ENCODE results near the gene PTCD3.

Gene PTCD3

DNA sequence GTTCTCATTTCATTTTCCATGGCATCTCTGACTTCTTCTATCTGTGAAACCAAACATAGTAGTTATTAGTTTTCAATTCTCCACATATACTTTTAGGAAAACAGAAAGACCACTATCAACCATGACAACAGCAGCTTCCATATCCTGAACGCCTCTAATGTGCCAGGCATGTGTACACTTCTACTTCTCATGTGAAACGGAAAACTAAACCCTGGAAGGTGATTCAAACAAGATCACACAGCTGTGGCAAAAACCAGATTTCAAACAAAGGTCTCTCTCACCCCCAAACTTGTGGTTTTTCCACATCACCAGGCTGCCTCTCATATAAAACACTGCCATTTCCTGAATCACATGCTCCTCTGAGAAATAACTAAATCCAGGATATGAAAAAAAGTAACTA is 41.8 kb downstream of the PTCD3 start:
- no peak for DNase-seq

DNA sequence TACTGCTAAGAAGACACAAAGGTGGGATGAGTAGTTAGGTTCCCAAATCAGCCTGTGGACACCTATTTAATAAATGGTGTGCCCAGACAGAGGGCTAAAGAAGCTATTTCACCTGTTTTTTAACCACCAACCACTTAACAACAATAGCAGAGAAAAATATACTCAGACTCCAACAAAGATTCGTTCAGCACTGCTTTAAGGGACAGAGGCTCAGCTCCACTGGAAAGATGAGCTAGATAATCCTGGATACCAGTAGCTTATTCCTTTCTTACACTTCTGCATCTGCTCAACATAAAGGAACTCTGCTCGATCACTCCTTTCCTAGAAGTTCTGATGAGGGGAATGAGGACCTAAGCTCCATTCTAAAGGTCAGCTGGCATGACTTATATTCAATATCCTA is 44.5 kb downstream of the PTCD3 start:
- DNase-seq = no peak

DNA sequence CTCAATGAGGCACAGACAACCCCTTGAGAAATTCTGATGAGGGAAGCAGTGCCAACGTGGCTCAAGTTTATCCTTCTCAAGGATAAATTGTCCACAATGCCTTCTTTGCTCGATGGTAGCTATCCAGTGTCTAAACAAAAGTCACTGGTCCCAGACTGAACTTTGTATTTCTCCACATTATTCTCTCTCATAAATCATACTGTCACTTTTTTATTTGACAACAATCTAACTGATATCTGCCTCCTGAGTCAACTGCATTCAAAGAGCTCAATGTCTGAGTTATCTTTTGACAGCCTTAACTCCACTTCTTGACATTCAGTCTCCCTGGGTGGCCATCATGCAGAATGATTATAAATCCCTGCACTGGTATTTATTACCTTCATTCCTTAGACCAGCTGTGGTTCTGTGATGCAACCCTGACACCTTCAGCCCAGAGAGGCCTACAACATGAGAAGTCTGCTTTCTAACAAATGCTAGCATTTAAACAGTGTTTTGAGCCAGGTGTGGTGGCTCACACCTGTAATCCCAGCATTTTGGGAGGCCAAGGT is 51.0 kb downstream of the PTCD3 start:
- no peak for DNase-seq

DNA sequence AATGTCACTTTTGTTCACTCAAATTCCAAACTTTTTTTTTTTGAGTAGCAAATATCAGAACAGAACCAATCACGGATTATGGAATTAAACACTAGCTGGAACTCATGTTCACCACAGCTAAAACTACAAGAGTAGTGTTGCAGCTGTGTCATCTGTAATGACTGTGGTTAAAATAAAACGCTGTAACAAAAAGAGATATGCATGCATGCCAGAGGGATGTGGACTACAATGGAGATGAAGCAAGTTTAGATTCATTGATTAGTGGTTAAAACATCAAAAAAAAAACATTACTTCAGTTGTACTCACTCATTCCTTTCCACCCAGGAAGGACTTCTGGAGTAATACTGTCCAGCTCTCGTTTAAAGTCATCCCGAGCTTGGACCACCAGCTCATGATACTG is 52.3 kb downstream of the PTCD3 start:
- no peak for DNase-seq

DNA sequence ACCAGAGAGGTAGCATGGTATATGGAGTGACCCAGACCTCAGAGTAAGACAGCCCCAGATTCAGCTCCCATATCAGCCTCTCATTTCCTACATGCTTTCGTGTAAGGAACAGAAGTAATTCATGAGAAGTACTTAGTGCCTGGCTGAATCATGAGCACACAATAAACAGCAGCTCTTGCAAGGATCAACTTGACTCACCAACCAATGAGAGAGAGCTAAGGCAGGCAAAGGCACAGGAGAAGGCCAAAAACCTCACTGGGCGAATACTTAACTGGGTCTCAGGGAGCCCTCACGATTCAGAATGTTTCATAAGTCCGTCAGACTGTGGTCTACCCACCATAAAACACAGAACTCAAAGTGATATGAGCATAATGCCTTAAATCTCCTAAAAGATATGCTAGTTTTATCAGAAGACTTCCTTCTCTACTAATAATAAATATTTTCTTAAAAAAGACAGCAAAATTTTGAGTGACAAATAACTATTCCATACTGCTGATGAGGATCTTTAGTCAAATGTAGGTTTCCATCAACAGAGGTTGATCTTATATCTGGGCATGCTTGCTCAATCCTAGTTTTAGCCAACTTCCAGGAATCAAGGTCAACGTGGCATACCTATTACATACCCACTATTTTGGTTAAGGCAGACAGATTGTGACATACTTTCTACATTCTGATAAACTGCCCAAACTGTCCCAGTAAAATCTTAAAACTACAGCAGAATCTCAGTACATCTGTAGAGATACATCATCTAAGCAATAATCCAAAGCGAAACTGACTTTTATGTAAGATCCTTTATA is 54.3 kb downstream of the PTCD3 start:
- no peak for DNase-seq

DNA sequence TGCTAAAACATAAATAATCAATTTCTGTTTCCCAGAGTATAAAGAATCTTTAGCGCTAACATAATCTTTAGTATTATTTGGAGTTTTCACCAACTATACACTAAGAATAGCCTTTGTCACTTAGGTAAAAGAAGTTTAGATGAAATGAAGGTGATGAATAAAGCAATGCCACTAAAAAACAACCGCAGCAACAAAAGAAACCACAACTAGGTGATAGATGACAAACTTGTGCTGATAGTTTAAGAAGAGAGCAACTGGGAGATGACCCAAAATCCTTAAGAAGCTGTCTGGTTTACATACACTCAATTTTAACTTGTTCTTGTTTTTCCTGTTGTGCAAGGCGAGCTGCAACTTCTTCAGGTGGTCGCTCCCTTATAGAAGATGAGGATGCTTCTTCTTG is 64.4 kb downstream of the PTCD3 start:
- DNase-seq = no peak

DNA sequence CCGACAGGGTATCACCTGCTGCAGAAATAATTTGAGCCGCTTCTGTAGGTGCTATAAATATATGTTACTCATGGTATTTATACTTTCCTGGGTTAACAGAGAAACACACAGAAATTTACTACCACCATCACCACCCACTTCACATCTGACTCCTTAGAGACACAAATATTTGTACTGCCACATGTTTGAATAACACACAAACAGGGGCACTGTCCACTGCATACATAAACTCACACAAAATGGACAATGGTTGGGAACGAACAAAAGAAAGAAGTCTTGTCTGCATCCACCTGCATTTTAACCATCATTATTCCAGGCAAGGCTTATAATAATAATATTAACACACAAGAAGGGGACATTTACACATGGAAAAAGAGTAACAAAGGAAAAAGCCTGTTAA is 65.3 kb downstream of the PTCD3 start:
- no peak for DNase-seq

DNA sequence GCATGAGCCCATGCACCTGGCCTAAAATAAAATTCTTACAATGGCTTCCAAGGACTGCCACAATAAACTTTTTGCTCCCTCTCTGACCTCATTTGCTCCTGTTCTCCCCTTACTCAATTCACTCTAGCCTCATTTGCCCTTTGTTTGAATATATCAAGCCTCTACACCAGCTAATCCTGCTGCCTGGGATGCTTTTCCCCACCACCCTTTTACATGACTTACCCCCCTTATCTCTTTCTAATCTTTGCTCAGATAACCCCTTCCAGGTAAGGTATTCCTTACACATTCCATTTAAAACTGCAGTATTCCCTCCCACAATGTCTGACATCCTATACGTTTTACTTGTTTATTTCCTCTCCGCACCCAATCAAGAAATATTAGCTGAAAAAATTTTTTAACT is 66.6 kb downstream of the PTCD3 start:
- no peak for DNase-seq

DNA sequence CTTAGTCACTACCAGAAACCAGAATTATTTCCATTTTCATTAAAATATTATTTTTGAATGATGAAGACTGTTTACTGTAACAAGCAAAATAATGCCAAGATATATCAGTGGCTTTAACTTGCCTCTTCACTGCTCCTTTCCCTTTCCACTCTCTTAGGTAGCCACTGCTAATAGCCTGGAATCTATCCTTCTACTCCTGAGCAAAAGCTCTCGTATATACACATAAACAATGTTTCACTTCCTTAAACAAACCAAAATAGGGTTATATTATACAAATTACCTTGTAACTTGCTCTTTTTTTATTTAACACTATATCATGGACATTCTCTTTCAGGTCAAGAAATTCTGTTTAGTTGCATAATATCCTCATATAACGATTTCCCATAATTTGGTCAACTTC is 68.4 kb downstream of the PTCD3 start:
- no peak for DNase-seq

DNA sequence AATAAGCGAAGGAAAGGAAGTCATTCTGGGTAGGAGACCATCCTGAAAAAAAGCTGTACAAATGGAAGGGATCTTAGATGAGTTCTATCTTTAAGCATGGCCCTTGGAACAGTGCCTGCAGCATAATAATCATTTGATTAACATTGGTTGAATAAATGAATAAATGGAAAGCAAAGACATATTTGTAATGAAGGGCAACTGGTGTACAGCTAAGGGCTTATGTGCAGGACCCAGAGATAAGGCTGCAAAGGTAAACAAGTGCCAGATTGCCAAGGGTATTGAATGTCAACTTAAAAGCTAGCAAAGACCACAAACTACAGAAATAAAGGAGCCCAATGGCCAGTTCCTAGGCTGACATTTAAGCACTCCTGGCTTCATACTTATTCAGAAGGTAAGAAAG is 69.8 kb downstream of the PTCD3 start:
- DNase-seq = no peak

DNA sequence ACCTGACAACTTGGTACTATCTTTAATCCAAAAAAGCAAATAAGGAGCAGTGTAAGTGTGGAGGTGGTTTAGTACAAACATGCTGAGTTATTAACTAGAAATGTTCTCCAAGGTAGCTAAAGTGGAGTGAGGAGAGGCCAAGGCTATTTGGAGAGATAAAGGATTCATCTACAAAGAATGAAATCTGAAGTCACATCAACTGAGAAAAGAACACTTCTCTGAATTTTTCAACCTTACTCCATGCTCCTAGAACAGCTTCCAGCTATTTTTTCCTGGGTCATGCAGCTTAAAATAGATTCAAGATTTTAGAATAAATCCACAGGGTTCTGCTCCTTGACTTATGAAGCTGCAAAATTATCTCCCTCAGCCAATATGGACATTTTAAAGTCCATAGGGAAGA is 70.6 kb downstream of the PTCD3 start:
- DNase-seq = no peak

DNA sequence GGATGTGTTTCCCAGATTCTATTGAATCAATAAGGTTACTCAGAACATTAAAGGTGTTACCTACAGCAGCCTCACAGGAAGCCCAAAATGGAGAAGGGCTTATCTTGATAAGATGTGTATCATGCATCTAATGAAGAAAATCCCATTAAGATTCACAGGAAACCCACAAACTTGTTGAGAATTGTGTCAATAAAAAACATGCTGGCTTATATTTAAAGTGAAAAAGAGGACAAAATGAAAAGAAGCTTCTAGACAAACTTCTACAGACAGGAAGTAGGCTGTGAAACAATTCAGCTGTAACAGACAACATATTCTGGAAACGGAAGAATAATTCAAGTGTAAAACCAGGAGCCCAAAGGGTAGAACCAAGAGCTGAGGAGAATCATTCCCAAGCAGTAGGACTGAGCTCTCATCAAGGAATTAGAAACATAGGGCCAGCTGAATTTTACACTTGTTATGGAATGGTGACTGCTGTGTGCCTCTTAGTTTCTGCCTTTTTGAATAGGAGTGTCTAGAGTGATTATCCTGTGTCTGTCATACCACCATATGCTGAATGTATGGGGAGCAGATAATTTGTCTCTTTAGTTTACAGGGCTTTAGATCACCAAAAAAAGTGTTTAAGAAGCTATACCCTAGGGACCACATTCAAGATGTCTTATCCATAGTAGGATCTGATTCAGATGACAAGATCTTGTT is 79.6 kb downstream of the PTCD3 start:
- DNase-seq = no peak

DNA sequence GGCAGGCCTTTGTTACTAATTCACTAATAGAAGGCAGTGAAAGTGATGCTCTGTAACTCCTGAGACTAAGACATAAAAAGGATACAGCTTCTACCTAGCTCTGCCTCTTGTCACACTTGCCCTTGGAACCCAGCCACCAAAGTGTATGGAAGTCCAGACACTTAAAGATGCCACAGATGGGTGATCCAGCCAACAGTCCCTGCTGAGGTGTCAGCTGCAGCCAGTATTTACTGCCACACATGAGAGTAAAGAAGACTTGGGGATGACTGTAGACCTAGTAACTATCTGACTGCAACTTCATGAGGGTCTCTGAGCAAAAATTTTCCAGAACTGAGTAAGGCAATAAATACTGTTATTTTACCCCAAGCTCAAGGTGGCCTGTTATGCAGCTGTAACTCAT is 80.4 kb downstream of the PTCD3 start:
- no peak for DNase-seq

DNA sequence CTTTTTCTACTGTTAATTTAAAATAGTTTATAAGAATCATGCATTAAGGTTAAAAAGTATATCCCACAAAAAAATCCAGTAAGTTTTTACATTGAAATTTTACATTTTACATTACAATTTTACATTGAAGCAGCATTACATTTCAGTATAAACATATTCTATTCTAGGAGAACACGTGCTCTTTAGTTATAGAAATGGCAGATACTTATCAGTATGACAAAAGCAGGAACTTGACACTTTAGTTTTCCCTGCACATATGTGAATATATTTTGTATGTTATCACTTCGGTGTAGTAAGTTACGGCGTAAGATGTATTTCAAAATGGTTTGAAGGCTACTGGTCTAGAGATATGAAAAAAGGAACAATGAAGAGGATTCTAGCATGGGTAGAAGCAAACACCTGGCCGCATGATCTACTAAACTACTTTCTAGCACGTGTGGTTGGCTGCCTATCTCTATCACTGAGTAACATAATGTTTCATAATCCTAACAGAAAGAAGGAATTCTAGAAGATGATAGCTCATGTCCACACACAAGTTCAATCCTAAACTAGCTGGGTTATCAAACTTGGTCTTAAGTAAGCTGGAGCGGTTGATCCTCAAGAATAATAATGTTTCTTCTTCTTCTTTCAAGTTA is 83.9 kb downstream of the PTCD3 start:
- no peak for DNase-seq

Measured in activated naive CD4-positive, alpha-beta T cell treated with Interleukin-2 at 50 U/mL for 16 hours (primary cell).